Uterus (tissue), 4 donors: ENCODE measurements around the gene ZNF628. TPM values are rescaled to one million over a fixed set of nuclear protein-coding genes. Genes with fewer than 3 reads are reported as not detected.

Experiments used
- DNase-seq, 2 donors: peaks; one replicate each; pipeline ENCODE4 v3.0.0-alpha.2; 2019 to 2020
- H3K27ac ChIP-seq, 2 donors: fragments of 200-600 bp; sonication (generic); 1 replicate in 1 of 2; 2 replicates in 1 of 2; pipeline ENCODE4 v1.5.1; 2016 to 2018
- H3K27me3 ChIP-seq, 2 donors: fragments of 200-600 bp; sonication (generic); one replicate each; pipeline ENCODE4 v1.5.1; 2018 to 2019; ENCODE audit warnings: control low read depth in 1 of 2
- H3K36me3 ChIP-seq, 2 donors: fragments of 200-600 bp; sonication (generic); one replicate each; pipeline ENCODE4 v1.5.1; 2019; ENCODE audit warnings: control low read depth in 1 of 2
- H3K4me1 ChIP-seq, 2 donors: fragments of 200-600 bp; sonication (generic); one replicate each; pipeline ENCODE4 v1.5.1; 2018 to 2019; ENCODE audit warnings: control low read depth in 1 of 2
- H3K4me3 ChIP-seq, 2 donors: fragments of 200-600 bp; sonication (generic); 1 replicate in 1 of 2; 2 replicates in 1 of 2; pipeline ENCODE4 v1.5.1; 2018 to 2019; ENCODE audit warnings: mild to moderate bottlenecking in 1 of 2
- H3K9me3 ChIP-seq, 2 donors: fragments of 200-600 bp; sonication (generic); one replicate each; pipeline ENCODE4 v1.5.1; 2019; ENCODE audit warnings: control low read depth in 1 of 2
- POLR2A ChIP-seq, 2 donors: fragments of 450-650 bp; IDR thresholded peaks; one replicate each; pipeline ENCODE4 v1.6.1; 2016; ENCODE audit warnings: antibody characterized with exemption in 2 of 2, mild to moderate bottlenecking in 1 of 2, moderate library complexity in 1 of 2
- intact Hi-C: fragments of 100-400 bp; cut with DNase I; formaldehyde crosslinking; loops from one replicate; pipeline ENCODE4 v1.15.1; 2023; ENCODE audit warnings: low total_unique reads
- total RNA-seq, 4 donors: library from RNA; depleted of rRNA in 3 of 4; stranded (reverse); fragments of >200 nt in 3 of 4; gene quantifications; one replicate each; pipeline versions ENCODE4 v1.1.0 to v1.2.4, GENCODE V29; 2014 to 2023
- TF ChIP-seq, protein P1 (sequence below), 4 experiments: fragments of 200-600 bp in 2 of 4; fragments of 450-650 bp in 2 of 4; sonication (generic) in 2 of 4; IDR thresholded peaks; one replicate each; pipeline ENCODE4 v1.5.1; 2016 to 2019; ENCODE audit warnings: antibody characterized with exemption in 4 of 4, mild to moderate bottlenecking in 2 of 4, moderate library complexity in 1 of 4
- donor health status: DM: yes; HTN: yes; CAD: no.

Gene ZNF628
- total RNA-seq, 4 donors from 2014 or later: 1.0 to 29.5 (median 11.9) TPM; not detected in 1

DNA sequence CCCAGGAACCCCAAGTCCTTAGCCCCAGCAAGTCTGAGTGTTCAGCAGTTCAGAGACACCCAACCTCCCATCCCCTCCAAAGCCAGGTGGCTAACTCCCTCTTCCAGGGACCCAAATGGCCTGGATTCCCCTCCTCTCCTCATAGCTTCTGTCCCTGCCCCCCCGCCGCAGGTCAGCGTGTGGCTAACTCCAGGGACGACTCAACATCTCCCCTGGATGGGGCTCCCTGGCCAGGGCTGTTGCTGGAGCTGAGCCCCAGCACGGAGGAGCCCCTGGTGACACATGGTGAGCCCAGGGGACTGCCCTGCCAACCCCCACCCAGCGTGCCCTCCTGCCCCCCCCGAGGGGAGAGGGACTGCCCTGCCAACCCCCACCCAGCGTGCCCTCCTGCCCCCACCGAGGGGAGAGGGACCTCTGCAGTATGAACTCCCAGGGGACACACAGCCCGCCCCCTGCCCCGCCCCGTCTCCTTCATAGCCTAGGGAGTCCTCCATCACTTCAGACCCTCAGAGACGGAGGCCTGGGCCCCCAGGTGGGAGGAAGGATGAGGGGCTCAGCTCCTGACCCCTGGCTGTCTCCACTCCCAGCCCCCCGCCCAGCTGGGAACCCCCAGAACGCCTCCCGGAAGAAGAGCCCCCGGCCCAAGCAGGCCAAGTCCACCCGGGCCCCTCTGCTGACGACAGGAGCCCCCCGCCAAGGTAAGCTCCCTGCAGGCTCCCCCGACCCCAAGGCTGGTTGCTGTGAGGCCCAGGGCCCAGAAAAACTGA, 13.5 kb downstream of the ZNF628 start:
- H3K4me1 ChIP-seq: peaks cover 8 to 20% of the 10 kb centered on the region in 2 donors
- no peaks in the 10 kb centered on the region for H3K9me3 ChIP-seq
- H3K36me3 ChIP-seq: no peaks in the 10 kb centered on the region
- peak overlapping the region; percentile 96 to 99 for H3K27ac ChIP-seq
- no peaks in the 10 kb centered on the region for H3K27me3 ChIP-seq
- peak; percentile 35 to 50 for DNase-seq
- intact Hi-C loops: no loop called here
- no peak overlapping the region for H3K4me3 ChIP-seq
- no peak for TF ChIP-seq POLR2A (IDR thresholded peaks at IDR 0.05)
- TF ChIP-seq, protein P1, sequence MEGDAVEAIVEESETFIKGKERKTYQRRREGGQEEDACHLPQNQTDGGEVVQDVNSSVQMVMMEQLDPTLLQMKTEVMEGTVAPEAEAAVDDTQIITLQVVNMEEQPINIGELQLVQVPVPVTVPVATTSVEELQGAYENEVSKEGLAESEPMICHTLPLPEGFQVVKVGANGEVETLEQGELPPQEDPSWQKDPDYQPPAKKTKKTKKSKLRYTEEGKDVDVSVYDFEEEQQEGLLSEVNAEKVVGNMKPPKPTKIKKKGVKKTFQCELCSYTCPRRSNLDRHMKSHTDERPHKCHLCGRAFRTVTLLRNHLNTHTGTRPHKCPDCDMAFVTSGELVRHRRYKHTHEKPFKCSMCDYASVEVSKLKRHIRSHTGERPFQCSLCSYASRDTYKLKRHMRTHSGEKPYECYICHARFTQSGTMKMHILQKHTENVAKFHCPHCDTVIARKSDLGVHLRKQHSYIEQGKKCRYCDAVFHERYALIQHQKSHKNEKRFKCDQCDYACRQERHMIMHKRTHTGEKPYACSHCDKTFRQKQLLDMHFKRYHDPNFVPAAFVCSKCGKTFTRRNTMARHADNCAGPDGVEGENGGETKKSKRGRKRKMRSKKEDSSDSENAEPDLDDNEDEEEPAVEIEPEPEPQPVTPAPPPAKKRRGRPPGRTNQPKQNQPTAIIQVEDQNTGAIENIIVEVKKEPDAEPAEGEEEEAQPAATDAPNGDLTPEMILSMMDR (IDR thresholded peaks at IDR 0.05): no peak

DNA sequence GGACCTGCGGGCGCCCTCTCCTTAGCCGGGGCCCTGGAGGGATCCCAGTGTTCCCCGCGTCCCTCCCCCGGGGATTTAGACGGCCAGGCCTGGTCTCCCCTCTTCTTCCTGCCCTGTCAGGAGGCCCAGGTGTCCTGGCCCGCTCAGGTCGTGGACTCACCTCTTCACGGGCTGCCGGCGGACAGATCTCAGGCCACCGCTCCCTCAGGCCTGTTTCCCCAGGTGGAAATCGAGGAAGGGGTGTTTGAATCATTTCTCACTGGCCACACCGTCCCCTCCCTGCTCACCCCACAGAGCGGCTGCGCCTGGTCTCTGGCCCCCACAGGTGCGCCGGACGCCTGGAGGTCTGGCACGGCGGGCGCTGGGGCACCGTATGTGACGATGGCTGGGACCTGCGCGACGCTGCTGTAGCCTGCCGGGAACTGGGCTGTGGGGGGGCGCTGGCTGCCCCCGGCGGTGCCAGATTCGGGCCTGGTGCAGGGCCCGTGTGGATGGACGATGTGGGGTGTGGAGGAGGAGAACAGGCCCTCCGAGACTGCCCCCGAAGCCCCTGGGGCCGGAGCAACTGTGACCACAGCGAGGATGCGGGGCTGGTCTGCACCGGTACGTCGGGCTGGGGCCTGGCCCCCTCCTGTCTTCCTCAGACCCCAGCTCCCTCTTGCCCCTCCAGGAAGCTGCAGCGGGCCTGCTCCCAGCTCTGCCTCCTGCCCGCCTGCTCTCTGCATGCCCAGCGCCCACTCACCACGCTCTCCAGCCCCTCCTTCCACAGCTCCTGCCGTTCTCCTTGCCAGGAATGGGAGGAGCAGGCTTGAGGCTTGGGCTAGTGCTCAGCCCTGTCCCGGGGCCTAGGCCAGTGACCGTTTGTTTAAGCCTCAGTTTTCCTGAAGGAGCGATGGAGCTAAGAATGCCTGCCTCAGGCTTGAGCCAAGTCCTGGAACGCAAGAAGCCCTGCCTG, 14.3 kb downstream of the ZNF628 start:
- TF ChIP-seq, protein P1 (IDR thresholded peaks at IDR 0.05): no peak
- no peak for TF ChIP-seq POLR2A (IDR thresholded peaks at IDR 0.05)
- Histone ChIP-seq H3K4me3 (no peak overlapping the region), H3K4me1 (peaks cover 8 to 16% of the 10 kb centered on the region in 2 donors), H3K36me3 (no peaks in the 10 kb centered on the region), H3K27ac (peak overlapping the region; percentile 96 to 99), H3K9me3 (no peaks in the 10 kb centered on the region), H3K27me3 (no peaks in the 10 kb centered on the region)
- DNase-seq: peak; percentile 50 to 58
- intact Hi-C loops: no loop called here

DNA sequence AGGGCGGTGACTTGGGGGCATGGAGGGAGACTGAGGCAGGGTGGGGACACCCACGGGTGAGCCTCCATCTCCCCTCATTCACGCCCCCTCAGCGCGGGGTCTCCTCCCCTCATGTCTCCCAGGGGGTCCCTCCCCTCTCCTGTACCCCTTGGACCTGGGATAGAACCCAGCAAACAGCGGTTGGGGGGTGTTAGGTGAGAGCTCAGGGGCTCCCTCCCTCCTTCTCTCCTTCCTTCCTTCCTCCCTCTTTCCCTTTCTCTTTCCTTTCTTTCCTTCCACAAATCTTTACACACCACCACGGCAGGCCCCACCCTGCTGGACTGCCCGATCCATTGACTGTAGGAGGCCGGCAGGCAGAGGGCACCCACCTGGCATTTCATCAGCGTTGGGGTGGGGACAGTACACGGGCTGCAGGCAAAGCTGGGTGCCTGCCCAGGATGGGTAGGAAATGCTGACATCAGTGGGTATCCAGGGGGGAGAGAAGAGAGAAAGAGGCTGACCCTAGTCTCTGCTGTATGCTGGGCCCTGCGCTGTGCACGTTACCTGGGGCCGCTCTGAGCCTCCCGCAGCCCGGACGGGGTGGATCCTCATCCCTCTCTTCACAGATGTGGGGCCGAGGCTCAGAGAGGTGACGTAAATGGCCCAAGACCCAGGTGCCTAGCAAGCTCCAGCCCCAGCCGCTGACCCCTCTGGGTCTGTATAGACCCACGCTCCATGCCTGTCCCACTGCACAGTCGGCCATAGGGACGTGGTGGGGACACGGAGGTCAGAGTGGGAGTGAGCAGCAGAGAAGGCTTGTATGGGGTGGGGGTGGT, 15.3 kb downstream of the ZNF628 start:
- H3K27me3 ChIP-seq: no peaks in the 10 kb centered on the region
- H3K4me1 ChIP-seq: peaks cover 8% of the 10 kb centered on the region in 2 donors
- no peaks in the 10 kb centered on the region for H3K36me3 ChIP-seq
- no peak overlapping the region for H3K4me3 ChIP-seq
- peak overlapping the region; percentile 96 to 99 for H3K27ac ChIP-seq
- DNase-seq: peak; percentile 67 to 69
- no peaks in the 10 kb centered on the region for H3K9me3 ChIP-seq
- intact Hi-C loops: no loop called here
- TF ChIP-seq, protein P1 (IDR thresholded peaks at IDR 0.05): no peak

DNA sequence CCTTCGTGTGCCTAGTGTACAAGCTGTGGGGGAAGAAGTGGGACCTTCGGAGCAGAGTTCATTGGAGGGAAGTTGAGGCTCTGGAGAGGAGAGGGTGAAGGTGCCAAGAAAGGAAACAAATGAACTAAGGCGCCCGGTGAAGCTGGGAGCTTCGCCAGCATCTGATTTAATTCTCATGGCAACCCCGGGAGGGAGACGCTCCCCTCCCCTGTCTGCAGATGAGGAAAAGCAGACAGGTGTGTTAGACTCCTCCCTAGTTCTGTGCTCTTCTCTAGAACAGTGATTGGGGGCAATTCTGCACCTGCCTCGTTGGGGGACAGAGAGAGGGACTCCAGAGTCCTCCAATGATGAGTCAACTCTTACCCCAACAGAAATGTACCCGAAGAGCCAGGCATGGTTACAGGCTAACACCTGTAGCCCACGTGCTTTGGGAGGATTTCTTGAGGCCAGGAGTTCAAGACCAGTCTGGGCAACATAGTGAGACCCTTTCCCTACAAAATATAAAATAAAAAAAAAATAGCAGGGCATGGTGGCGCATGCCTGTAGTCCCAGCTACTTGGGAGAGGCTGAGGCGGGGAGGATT, 16.0 kb downstream of the ZNF628 start:
- TF ChIP-seq, protein P1 (IDR thresholded peaks at IDR 0.05): no peak
- no peak for TF ChIP-seq POLR2A (IDR thresholded peaks at IDR 0.05)
- intact Hi-C loops: no loop called here
- Histone ChIP-seq H3K4me1 (peaks cover under 1 to 8% of the 10 kb centered on the region in 2 donors), H3K4me3 (no peak overlapping the region), H3K36me3 (no peaks in the 10 kb centered on the region), H3K27ac (peak overlapping the region; percentile 96 to 99), H3K9me3 (no peaks in the 10 kb centered on the region), H3K27me3 (no peaks in the 10 kb centered on the region)
- DNase-seq: peak; percentile 47 to 54
